H9 (cell line): Measurements from ENCODE around the gene SUMO1. TPM values are rescaled to one million over a fixed set of nuclear protein-coding genes. Genes with fewer than 3 reads are reported as not detected.

Experiments
- DNase-seq: peaks from one replicate; pipeline ENCODE4 v3.0.0-alpha.2; 2017
- H2AFZ ChIP-seq: one replicate; pipeline ENCODE4 v1.6.1; 2013; ENCODE audit warnings: mild to moderate bottlenecking, low read length, control low read depth, moderate library complexity
- H2AK5ac ChIP-seq: 2 replicates; pipeline ENCODE4 v1.6.1; 2013; ENCODE audit warnings: low read length, control low read depth, mixed read lengths; ENCODE audit not compliant: insufficient read length
- H2BK120ac ChIP-seq: one replicate; pipeline ENCODE4 v1.6.1; 2013; ENCODE audit warnings: low read depth, mild to moderate bottlenecking, low read length, control low read depth, inconsistent platforms; ENCODE audit not compliant: poor library complexity, severe bottlenecking
- H2BK12ac ChIP-seq: 2 replicates; pipeline ENCODE4 v1.6.1; 2013; ENCODE audit warnings: low read length, control low read depth, mixed read lengths, low read depth; ENCODE audit not compliant: insufficient read length
- H2BK15ac ChIP-seq: 2 replicates; pipeline ENCODE4 v1.6.1; 2013; ENCODE audit warnings: low read depth, low read length, control low read depth
- H2BK20ac ChIP-seq: one replicate; pipeline ENCODE4 v1.6.1; 2013; ENCODE audit warnings: low read depth, mild to moderate bottlenecking, low read length, control low read depth, inconsistent platforms; ENCODE audit not compliant: poor library complexity, severe bottlenecking
- H2BK5ac ChIP-seq: 2 replicates; pipeline ENCODE4 v1.6.1; 2013; ENCODE audit warnings: low read length, control low read depth, mixed read lengths; ENCODE audit not compliant: insufficient read length
- H3K14ac ChIP-seq: 2 replicates; pipeline ENCODE4 v1.6.1; 2013; ENCODE audit warnings: low read length, control low read depth; ENCODE audit not compliant: insufficient read depth
- H3K18ac ChIP-seq: 2 replicates; pipeline ENCODE4 v1.6.1; 2013; ENCODE audit warnings: low read depth, mild to moderate bottlenecking, mixed read lengths, low read length, control low read depth; ENCODE audit not compliant: insufficient read length
- H3K23ac ChIP-seq: 2 replicates; pipeline ENCODE4 v1.6.1; 2013; ENCODE audit warnings: low read length, control low read depth, mixed read lengths, low read depth; ENCODE audit not compliant: insufficient read length
- H3K23me2 ChIP-seq: 2 replicates; pipeline ENCODE4 v1.6.1; 2013; ENCODE audit warnings: low read depth, mild to moderate bottlenecking, mixed read lengths, low read length, control low read depth; ENCODE audit not compliant: insufficient read length, poor library complexity, severe bottlenecking
- H3K27ac ChIP-seq: 2 replicates; pipeline ENCODE4 v1.5.1; 2013; ENCODE audit warnings: low read length, control low read depth, mixed read lengths, low read depth; ENCODE audit not compliant: insufficient read length
- H3K27me3 ChIP-seq: 2 replicates; pipeline ENCODE4 v1.6.1; 2013; ENCODE audit warnings: low read length, control low read depth, inconsistent platforms; ENCODE audit not compliant: insufficient read depth
- H3K4ac ChIP-seq: 2 replicates; pipeline ENCODE4 v1.6.1; 2013; ENCODE audit warnings: low read depth, mild to moderate bottlenecking, control low read depth, inconsistent platforms, low read length, moderate library complexity
- H3K4me1 ChIP-seq: 2 replicates; pipeline ENCODE4 v1.6.1; 2013; ENCODE audit warnings: low read length, control low read depth, inconsistent platforms; ENCODE audit not compliant: insufficient read depth
- H3K4me2 ChIP-seq: 2 replicates; pipeline ENCODE4 v1.6.1; 2013; ENCODE audit warnings: low read length, control low read depth, mixed read lengths; ENCODE audit not compliant: insufficient read length, insufficient read depth
- H3K56ac ChIP-seq: 2 replicates; pipeline ENCODE4 v1.6.1; 2013; ENCODE audit warnings: low read depth, mild to moderate bottlenecking, mixed read lengths, low read length, control low read depth; ENCODE audit not compliant: insufficient read length
- H3K79me1 ChIP-seq: 2 replicates; pipeline ENCODE4 v1.6.1; 2013; ENCODE audit warnings: low read depth, mild to moderate bottlenecking, moderate library complexity, low read length, control low read depth, inconsistent platforms; ENCODE audit not compliant: insufficient read depth, poor library complexity, severe bottlenecking
- H3K79me2 ChIP-seq: 2 replicates; pipeline ENCODE4 v1.6.1; 2013; ENCODE audit warnings: low read length, control low read depth, inconsistent platforms; ENCODE audit not compliant: insufficient read depth
- H3K9ac ChIP-seq: 2 replicates; pipeline ENCODE4 v1.6.1; 2013; ENCODE audit warnings: low read length, control low read depth, mixed read lengths; ENCODE audit not compliant: insufficient read length; ENCODE audit errors: extremely low read depth
- H3K9me3 ChIP-seq: one replicate; pipeline ENCODE4 v1.6.1; 2013; ENCODE audit warnings: low read depth, low read length, inconsistent platforms; ENCODE audit not compliant: control insufficient read depth
- H3T11ph ChIP-seq: one replicate; pipeline ENCODE4 v1.6.1; 2013; ENCODE audit warnings: mild to moderate bottlenecking, low read length, control low read depth, inconsistent platforms
- H4K20me1 ChIP-seq: one replicate; pipeline ENCODE4 v1.6.1; 2013; ENCODE audit not compliant: control insufficient read depth, insufficient read length, insufficient read depth
- H4K5ac ChIP-seq: 2 replicates; pipeline ENCODE4 v1.6.1; 2013; ENCODE audit warnings: low read depth, mild to moderate bottlenecking, mixed read lengths, low read length, control low read depth; ENCODE audit not compliant: insufficient read length
- H4K8ac ChIP-seq: replicated peaks from 2 replicates; pipeline ENCODE4 v1.6.1; 2013; ENCODE audit warnings: low read length, control low read depth, mixed read lengths, low read depth; ENCODE audit not compliant: insufficient read length
- H4K91ac ChIP-seq: 2 replicates; pipeline ENCODE4 v1.6.1; 2013; ENCODE audit warnings: low read depth, mild to moderate bottlenecking, moderate library complexity, mixed read lengths, low read length, control low read depth; ENCODE audit not compliant: insufficient read length
- H3K27ac Mint-ChIP-seq, 3 experiments: 2 replicates in 2 of 3; 3 replicates in 1 of 3; pipeline ENCODE4 v1.8.0; 2020 to 2021; ENCODE audit warnings: mixed read lengths in 3 of 3, mild to moderate bottlenecking in 1 of 3, moderate library complexity in 1 of 3
- H3K27me3 Mint-ChIP-seq: 2 replicates; pipeline ENCODE4 v1.8.0; 2021; ENCODE audit warnings: low read depth, mild to moderate bottlenecking, moderate library complexity, mixed read lengths
- H3K36me3 Mint-ChIP-seq, 3 experiments: 2 replicates in 2 of 3; 3 replicates in 1 of 3; pipeline ENCODE4 v1.8.0; 2020 to 2021; ENCODE audit warnings: low read depth in 3 of 3, mixed read lengths in 3 of 3; ENCODE audit not compliant: insufficient read depth in 1 of 3
- H3K4me1 Mint-ChIP-seq, 2 experiments: 2 replicates each; pipeline ENCODE4 v1.8.0; 2020; ENCODE audit warnings: mixed read lengths in 2 of 2
- H3K4me3 Mint-ChIP-seq, 2 experiments: 2 replicates in 1 of 2; 3 replicates in 1 of 2; pipeline ENCODE4 v1.8.0; 2020 to 2021; ENCODE audit warnings: mild to moderate bottlenecking in 2 of 2, mixed read lengths in 2 of 2, moderate library complexity in 1 of 2
- H3K9me3 Mint-ChIP-seq, 2 experiments: 2 replicates in 1 of 2; 3 replicates in 1 of 2; pipeline ENCODE4 v1.8.0; 2020; ENCODE audit warnings: mild to moderate bottlenecking in 2 of 2, mixed read lengths in 2 of 2, moderate library complexity in 1 of 2
- WGBS: extraction: QIAGEN DNeasy Blood & Tissue Kit; methylation state at CpG from one replicate; pipeline ENCODE4 v1.1.7; 2013; ENCODE audit warnings: missing lambda C conversion rate, low lambda C conversion rate, mixed read lengths; ENCODE audit not compliant: insufficient read length; ENCODE audit errors: extremely low coverage; 5-methylcytosine and 5-hydroxymethylcytosine counted together
- total RNA-seq: library from RNA; stranded (reverse); gene quantifications from 2 replicates; pipeline ENCODE4 v1.2.1, GENCODE V29; 2021
- TF ChIP-seq, protein P1 (sequence below): fragments of 200-600 bp; sonication (generic); conservative IDR thresholded peaks from 3 replicates; pipeline ENCODE4 v1.8.0; 2021; ENCODE audit warnings: antibody characterized with exemption, mild to moderate bottlenecking

The SUMO1 gene
- total RNA-seq, 1 experiment from 2014 or later, result 206 TPM

DNA sequence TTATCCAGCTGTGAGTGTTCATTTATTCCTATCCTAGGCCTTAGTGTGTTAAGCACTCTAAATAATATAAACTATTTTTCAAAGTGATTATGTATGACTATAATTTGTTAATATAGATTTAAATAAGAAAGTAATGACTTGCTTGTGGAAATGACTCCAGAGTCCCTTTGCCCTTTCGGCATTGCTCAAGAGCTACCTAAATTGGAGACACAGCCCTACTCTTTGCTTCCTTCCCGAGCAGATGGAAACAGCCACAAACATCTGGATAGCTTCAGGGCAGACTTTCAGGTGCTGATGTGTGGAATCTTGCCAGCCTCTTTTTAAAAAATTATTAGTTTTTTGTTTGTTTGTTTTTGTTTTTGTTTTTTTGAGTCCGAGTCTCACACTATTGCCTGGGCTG is 44.0 kb downstream of the SUMO1 start:
- no peak overlapping the region for H3K18ac ChIP-seq
- no peak overlapping the region for H2AK5ac ChIP-seq
- no peak overlapping the region for H2BK20ac ChIP-seq
- H2AFZ ChIP-seq, result no peak overlapping the region
- H3K4me3 Mint-ChIP-seq, result no peak overlapping the region
- no peak overlapping the region for H4K5ac ChIP-seq
- H2BK5ac ChIP-seq, result no peak overlapping the region
- H3K4me1 ChIP-seq, result no peaks in the 10 kb centered on the region
- no peak overlapping the region for H3K27ac ChIP-seq
- H3K14ac ChIP-seq, result no peak overlapping the region
- no peak overlapping the region for H4K8ac ChIP-seq
- no peaks in the 10 kb centered on the region for H3K23me2 ChIP-seq
- no peaks in the 10 kb centered on the region for H3K9me3 Mint-ChIP-seq
- no peak for DNase-seq
- H3K4me1 Mint-ChIP-seq, result peaks cover 6 to 17% of the 10 kb centered on the region in 2 experiments
- no peak overlapping the region for H3K4ac ChIP-seq
- TF ChIP-seq, protein P1, sequence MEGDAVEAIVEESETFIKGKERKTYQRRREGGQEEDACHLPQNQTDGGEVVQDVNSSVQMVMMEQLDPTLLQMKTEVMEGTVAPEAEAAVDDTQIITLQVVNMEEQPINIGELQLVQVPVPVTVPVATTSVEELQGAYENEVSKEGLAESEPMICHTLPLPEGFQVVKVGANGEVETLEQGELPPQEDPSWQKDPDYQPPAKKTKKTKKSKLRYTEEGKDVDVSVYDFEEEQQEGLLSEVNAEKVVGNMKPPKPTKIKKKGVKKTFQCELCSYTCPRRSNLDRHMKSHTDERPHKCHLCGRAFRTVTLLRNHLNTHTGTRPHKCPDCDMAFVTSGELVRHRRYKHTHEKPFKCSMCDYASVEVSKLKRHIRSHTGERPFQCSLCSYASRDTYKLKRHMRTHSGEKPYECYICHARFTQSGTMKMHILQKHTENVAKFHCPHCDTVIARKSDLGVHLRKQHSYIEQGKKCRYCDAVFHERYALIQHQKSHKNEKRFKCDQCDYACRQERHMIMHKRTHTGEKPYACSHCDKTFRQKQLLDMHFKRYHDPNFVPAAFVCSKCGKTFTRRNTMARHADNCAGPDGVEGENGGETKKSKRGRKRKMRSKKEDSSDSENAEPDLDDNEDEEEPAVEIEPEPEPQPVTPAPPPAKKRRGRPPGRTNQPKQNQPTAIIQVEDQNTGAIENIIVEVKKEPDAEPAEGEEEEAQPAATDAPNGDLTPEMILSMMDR, result no peak
- no peak overlapping the region for H3T11ph ChIP-seq
- peak overlapping the region in 1 of 3 experiments; percentile 75; a peak in 1 of 7 replicates for H3K27ac Mint-ChIP-seq
- H3K79me1 ChIP-seq, result no peaks in the 10 kb centered on the region
- H3K36me3 Mint-ChIP-seq, result no peaks in the 10 kb centered on the region
- no peak overlapping the region for H3K9ac ChIP-seq
- no peak overlapping the region for H4K91ac ChIP-seq
- H3K23ac ChIP-seq, result no peak overlapping the region
- H3K4me2 ChIP-seq, result no peak overlapping the region
- no peak overlapping the region for H2BK12ac ChIP-seq
- H3K79me2 ChIP-seq, result no peaks in the 10 kb centered on the region
- no peaks in the 10 kb centered on the region; the same call in none of the 2 replicates for H3K27me3 Mint-ChIP-seq
- H3K9me3 ChIP-seq, result no peaks in the 10 kb centered on the region
- WGBS, result no CpG with 5 or more reads among the region's 3 CpGs
- no peaks in the 10 kb centered on the region for H3K27me3 ChIP-seq
- no peak overlapping the region for H2BK15ac ChIP-seq
- H2BK120ac ChIP-seq, result no peak overlapping the region
- H3K56ac ChIP-seq, result no peak overlapping the region
- H4K20me1 ChIP-seq, result no peaks in the 10 kb centered on the region
